ENCODE measurements around the gene SGF29.

- TF ChIP-seq REST (IDR thresholded peaks at IDR 0.05; ENCODE audit: insufficient read depth in 1 of 2, low read depth in 2 of 2, low read length in 2 of 2), result no peak
- TF ChIP-seq POLR2AphosphoS5 (IDR thresholded peaks at IDR 0.05; ENCODE audit: low read depth, low read length), result no peak
Observed at GRCh38 chr16:28592979-28593553, 39.3 kb downstream of the SGF29 start.
